Measurements from ENCODE around the gene FAM170B. TPM values are rescaled to one million over a fixed set of nuclear protein-coding genes. Genes with fewer than 3 reads are reported as not detected.

Gene FAM170B
- total RNA-seq, 1 donor from 2014 or later = not detected

DNA sequence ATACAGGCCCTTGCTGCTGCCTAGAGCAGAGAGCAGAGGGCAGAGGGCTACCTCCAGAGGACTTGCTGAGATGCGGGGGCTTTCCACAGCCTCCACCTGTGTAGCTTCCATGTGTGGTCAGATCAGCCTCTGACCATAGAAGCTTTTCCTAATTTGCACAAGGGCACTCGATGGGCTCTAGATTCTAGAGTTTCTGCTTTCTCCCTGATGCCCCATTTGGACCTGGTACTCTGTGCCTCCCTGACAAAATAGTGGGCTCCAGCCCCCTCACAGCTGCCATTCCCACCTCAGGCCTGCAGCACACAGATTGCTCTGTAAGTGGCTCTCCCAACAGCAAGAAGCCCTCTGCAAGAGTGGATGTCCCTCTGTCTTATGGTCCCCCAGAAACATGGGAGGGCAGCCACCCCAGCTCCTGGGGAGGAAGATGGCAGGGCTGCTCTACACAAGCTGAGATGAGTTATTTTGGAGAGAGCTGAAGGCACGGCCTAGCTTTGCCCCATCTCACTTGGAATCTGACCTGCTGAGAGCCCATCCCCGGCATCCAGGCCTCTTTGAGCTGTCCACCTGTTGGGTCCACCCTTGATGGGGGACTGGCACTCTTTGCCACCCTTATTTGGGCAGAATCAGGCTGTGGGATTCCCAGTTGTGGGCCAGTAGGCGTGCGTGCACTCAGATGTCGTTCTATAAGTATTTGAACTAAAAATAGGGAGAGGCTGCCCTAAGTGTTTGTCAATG lies 37.7 kb upstream of the FAM170B start:
- Mint-ChIP-seq H3K9me3 (ENCODE audit: low read depth) (no peaks in the 10 kb centered on the region), H3K4me1 (ENCODE audit: low read depth) (no peaks in the 10 kb centered on the region), H3K4me3 (ENCODE audit: unreplicated experiment) (no peak overlapping the region), H3K36me3 (ENCODE audit: low read depth) (no peaks in the 10 kb centered on the region), H3K27ac (ENCODE audit: unreplicated experiment) (no peak overlapping the region), H3K27me3 (ENCODE audit: low read depth) (peaks cover 3% of the 10 kb centered on the region)
- DNase-seq (ENCODE audit: low spot score) = no peak
- TF ChIP-seq, protein P1, sequence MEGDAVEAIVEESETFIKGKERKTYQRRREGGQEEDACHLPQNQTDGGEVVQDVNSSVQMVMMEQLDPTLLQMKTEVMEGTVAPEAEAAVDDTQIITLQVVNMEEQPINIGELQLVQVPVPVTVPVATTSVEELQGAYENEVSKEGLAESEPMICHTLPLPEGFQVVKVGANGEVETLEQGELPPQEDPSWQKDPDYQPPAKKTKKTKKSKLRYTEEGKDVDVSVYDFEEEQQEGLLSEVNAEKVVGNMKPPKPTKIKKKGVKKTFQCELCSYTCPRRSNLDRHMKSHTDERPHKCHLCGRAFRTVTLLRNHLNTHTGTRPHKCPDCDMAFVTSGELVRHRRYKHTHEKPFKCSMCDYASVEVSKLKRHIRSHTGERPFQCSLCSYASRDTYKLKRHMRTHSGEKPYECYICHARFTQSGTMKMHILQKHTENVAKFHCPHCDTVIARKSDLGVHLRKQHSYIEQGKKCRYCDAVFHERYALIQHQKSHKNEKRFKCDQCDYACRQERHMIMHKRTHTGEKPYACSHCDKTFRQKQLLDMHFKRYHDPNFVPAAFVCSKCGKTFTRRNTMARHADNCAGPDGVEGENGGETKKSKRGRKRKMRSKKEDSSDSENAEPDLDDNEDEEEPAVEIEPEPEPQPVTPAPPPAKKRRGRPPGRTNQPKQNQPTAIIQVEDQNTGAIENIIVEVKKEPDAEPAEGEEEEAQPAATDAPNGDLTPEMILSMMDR (IDR thresholded peaks at IDR 0.05) = no peak

DNA sequence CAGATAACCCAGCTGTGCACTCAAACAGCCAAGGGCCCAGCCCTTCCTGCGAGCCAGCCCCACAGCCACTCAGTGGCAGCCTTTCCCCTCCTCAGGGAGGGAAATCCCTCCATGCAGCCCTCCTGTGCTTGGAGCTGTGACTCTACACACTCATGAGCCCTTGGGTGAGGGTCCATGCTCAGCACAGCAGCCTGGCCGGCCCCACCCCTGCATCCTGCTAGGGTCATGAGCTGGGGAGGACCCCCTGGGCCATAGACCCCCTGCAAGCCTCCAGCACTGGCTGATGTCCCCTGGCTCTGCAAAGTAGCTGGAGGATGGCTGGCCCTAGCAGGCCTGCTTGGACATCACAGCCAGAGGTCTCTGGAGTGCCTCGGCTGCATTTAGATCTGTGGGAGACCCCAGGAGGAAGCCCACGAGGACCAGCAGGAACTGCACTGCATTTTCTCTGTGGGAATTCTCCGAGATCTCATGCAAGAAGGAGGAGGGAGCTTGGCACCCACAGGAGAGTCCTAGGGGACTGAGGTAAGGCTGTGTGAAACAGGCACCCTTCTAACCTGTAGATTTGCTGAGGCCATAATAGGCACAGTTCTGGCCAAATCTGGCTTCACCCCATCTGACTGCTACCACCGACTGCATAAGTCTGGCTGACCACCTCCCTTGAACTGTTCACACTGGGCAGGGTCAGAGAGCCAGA lies 37.0 kb upstream of the FAM170B start:
- DNase-seq (ENCODE audit: low spot score) = no peak
- Mint-ChIP-seq H3K4me3 (ENCODE audit: unreplicated experiment) (no peak overlapping the region), H3K36me3 (ENCODE audit: low read depth) (no peaks in the 10 kb centered on the region), H3K9me3 (ENCODE audit: low read depth) (no peaks in the 10 kb centered on the region), H3K27ac (ENCODE audit: unreplicated experiment) (no peak overlapping the region), H3K4me1 (ENCODE audit: low read depth) (no peaks in the 10 kb centered on the region), H3K27me3 (ENCODE audit: low read depth) (peaks cover 6% of the 10 kb centered on the region)
- TF ChIP-seq, protein P1 (IDR thresholded peaks at IDR 0.05) = no peak

DNA sequence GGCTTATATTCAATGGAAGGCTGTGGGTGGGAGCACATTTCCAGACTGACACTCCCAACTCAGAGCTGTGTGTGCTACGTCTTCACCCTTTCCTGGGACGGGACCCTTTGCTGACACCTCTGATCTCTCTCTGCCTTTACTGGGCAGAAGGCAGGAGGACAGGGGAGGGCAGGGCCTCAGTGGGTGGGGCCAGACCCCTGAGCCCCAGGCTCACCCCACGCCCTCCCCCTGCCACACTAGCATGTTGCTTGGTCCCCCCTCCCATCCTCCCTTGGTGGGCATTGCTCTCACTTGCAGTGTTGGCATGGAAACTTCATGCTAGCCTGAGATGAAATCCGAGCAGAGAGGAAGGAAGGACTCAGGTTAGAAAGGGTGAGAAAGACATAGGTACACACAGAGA lies 36.0 kb upstream of the FAM170B start:
- no peak overlapping the region for H3K27ac Mint-ChIP-seq (ENCODE audit: unreplicated experiment)
- H3K9me3 Mint-ChIP-seq (ENCODE audit: low read depth) = no peaks in the 10 kb centered on the region
- H3K27me3 Mint-ChIP-seq (ENCODE audit: low read depth) = peaks cover 6% of the 10 kb centered on the region
- TF ChIP-seq, protein P1 (IDR thresholded peaks at IDR 0.05) = no peak
- H3K4me1 Mint-ChIP-seq (ENCODE audit: low read depth) = no peaks in the 10 kb centered on the region
- H3K36me3 Mint-ChIP-seq (ENCODE audit: low read depth) = no peaks in the 10 kb centered on the region
- no peak for DNase-seq (ENCODE audit: low spot score)
- H3K4me3 Mint-ChIP-seq (ENCODE audit: unreplicated experiment) = no peak overlapping the region

- Mint-ChIP-seq H3K27me3 (ENCODE audit: low read depth) (peaks cover 11% of the 10 kb centered on the region), H3K9me3 (ENCODE audit: low read depth) (no peaks in the 10 kb centered on the region), H3K4me3 (ENCODE audit: unreplicated experiment) (no peak overlapping the region), H3K27ac (ENCODE audit: unreplicated experiment) (no peak overlapping the region), H3K4me1 (ENCODE audit: low read depth) (no peaks in the 10 kb centered on the region), H3K36me3 (ENCODE audit: low read depth) (no peaks in the 10 kb centered on the region)
- TF ChIP-seq, protein P1 (IDR thresholded peaks at IDR 0.05) = no peak
- no peak for DNase-seq (ENCODE audit: low spot score)
These were observed 35.1 kb upstream of the FAM170B start for GRCh38 chr10:49168831-49169500.

DNA sequence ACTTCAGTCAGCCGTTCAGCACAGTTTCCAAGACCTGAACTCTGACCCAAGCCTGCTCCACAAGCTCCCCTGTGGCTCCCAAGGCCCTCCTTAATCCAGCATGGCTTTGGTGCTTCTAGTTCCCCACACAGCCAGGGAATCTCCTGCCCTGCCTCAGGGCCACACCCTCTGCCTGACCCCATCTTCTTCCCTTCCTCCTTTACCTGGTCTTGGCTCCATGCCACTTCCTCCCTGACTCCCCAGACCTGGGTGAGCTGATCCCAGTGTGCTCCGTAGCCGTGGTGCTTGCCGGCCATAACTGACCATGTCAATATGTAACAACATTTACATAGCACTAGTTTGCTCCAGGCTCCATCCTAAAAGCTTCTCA lies 34.3 kb upstream of the FAM170B start:
- no peak for DNase-seq (ENCODE audit: low spot score)
- no peaks in the 10 kb centered on the region for H3K9me3 Mint-ChIP-seq (ENCODE audit: low read depth)
- no peak overlapping the region for H3K4me3 Mint-ChIP-seq (ENCODE audit: unreplicated experiment)
- no peak overlapping the region for H3K27ac Mint-ChIP-seq (ENCODE audit: unreplicated experiment)
- TF ChIP-seq, protein P1 (IDR thresholded peaks at IDR 0.05) = no peak
- no peaks in the 10 kb centered on the region for H3K4me1 Mint-ChIP-seq (ENCODE audit: low read depth)
- no peaks in the 10 kb centered on the region for H3K36me3 Mint-ChIP-seq (ENCODE audit: low read depth)
- peaks cover 11% of the 10 kb centered on the region for H3K27me3 Mint-ChIP-seq (ENCODE audit: low read depth)
